H7 (cell line): ENCODE data around the gene NFIC. TPM values are rescaled to one million over a fixed set of nuclear protein-coding genes. Genes with fewer than 3 reads are reported as not detected.
A peak's percentile ranks its signal among the peaks of the same experiment; 100 is the strongest.
"Not testable (repeated sequence)": the region's sequence is repeated elsewhere in the genome, so short reads cannot be mapped to it uniquely, and the experiment has no call there.

Source experiments
- DNase-seq: peaks from one replicate; pipeline ENCODE4 v3.0.0; 2012
- H3K27me3 ChIP-seq: 2 replicates; pipeline ENCODE4 v1.6.0; 2011; ENCODE audit warnings: mild to moderate bottlenecking, low read length; ENCODE audit not compliant: control insufficient read depth, insufficient read depth
- H3K36me3 ChIP-seq: replicated peaks from 2 replicates; pipeline ENCODE4 v1.5.1; 2011; ENCODE audit warnings: low read length; ENCODE audit not compliant: control insufficient read depth, insufficient read depth
- H3K4me3 ChIP-seq: 2 replicates; pipeline ENCODE4 v1.5.1; 2011; ENCODE audit warnings: low read depth, mild to moderate bottlenecking, control low read depth, low read length, moderate library complexity; ENCODE audit not compliant: insufficient read depth
- total RNA-seq: library from RNA; depleted of rRNA; stranded (reverse); fragments of >200 nt; shearing (Covaris generic); gene quantifications from 2 replicates; pipeline ENCODE4 v1.2.3, GENCODE V29; 2014

The NFIC gene
- total RNA-seq, 1 experiment from 2014 or later = 1.7 TPM

DNA sequence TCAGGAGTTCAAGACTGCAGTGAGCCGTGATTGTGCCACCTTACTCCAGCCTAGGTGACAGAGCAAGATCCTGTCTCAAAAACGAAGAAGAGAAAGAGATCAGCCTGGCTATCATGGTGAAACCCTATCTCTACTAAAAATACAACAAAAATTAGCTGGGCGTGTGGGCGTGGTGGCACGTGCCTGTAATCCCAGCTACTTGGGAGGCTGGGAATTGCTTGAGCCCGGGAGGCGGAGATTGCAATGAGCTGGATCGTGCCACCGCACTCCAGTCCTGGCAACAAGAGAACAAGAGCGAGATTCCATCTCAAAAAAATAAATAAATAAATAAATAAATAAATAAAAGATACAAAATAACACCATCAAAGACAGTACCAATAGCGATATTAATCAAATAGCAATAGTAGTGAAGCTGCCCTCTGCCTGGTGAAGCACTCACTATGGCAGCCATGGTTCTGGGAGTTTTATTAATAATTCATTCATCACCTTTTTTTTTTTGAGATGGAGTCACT, 53.9 kb downstream of the NFIC start:
- no peak overlapping the region for H3K4me3 ChIP-seq
- no peak for DNase-seq
- H3K27me3 ChIP-seq = no peaks in the 10 kb centered on the region
- no peaks in the 10 kb centered on the region for H3K36me3 ChIP-seq

DNA sequence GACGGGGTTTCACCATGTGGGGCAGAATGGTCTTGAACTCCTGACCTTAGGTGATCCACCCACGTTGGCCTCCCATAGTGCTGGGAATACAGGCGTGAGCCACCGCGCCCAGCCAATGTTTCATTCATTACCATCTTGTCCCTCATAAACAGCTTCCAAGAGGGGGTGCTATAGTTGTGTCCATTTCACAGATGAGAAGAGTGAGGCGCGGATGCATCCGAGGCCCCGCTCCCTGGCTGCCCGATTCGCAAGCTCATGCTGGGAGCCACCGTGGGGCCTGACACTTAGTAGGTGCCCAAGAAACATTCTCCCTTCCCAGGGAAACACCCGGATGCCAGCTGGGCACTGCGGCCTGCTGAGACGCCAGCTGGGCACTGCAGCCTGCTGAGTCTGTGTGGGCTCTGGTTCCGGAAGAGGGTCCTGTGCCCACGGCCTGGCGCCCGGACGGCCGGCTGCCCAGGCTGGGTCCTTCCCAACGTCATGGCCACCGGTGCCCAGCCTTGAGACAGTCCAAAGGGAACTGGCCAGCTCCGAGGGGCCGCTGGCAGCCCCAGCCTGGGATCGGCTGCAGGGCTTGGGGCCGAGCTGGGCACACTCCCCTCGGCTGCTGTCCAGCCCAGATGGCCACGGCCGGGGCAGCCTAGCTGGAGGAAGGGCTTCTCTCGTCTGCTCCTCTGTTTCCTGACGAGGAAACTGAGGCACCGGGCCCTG, 54.7 kb downstream of the NFIC start:
- DNase-seq = no peak
- Histone ChIP-seq H3K36me3 (no peaks in the 10 kb centered on the region), H3K4me3 (no peak overlapping the region), H3K27me3 (no peaks in the 10 kb centered on the region)

DNA sequence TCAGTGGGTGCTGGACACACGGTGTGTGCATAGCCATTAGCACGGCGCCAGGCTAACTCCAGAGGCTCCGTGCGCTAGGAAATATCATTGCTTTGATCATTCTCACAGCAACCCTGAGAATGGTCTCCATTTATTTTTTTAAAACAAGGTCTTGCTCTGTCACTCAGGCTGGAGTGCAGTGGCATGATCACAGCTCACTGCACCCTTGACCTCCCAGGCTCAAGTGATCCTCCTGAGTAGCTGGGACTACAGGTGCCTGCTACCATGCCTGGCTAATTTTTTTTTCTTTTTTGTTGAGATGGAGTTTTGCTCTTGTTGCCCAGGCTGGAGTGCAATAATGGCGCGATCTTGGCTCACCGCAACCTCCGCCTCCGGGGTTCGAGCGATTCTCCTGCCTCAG, 55.3 kb downstream of the NFIC start:
- not testable (repeated sequence) for DNase-seq, H3K36me3 ChIP-seq, H3K27me3 ChIP-seq, H3K4me3 ChIP-seq

DNA sequence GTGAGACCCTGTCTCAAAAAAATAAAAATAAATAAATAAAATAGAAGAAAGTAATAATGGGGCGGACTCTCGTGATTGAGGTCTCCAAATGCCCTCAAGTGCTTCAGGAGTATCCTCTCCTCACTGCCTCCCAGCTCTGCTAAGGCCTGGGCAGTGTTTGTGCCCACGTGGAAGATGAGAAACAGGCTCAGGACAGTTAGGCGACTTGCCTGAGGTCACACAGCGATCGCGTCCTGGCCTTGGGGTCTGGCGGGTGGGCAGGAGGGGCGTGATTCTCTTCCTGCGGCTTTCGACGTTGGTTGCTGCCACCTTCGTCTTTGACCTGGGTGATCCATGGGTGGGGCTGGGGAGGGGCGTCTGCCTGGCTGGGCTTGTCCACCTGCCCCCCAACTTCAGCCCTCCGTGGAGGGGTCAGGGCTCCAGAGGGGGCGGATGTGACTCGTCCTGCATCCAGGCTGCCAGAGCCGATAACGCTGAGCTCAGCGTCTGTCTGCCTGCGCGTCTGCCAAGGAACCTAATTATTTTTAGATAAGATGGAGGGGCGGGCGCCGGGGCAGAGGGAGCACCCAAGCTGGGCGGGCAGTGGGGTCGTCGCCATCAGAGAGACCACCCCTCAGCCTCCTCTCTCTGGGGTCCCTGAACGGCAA, 56.9 kb downstream of the NFIC start:
- peak; percentile 56 for DNase-seq
- no peaks in the 10 kb centered on the region for H3K27me3 ChIP-seq
- no peaks in the 10 kb centered on the region for H3K36me3 ChIP-seq

GRCh38 chr19:3426433-3426832, 60.0 kb downstream of the NFIC start:
- no peak overlapping the region for H3K4me3 ChIP-seq
- no peaks in the 10 kb centered on the region for H3K27me3 ChIP-seq
- no peak for DNase-seq
- no peaks in the 10 kb centered on the region for H3K36me3 ChIP-seq

More for the DNA sequence above, 56.9 kb downstream of the NFIC start:
- H3K4me3 ChIP-seq = no peak overlapping the region

- H3K27me3 ChIP-seq, DNase-seq, H3K4me3 ChIP-seq, H3K36me3 ChIP-seq: not testable (repeated sequence)
These were observed 63.9 kb downstream of the NFIC start for GRCh38 chr19:3430366-3430680.

DNA sequence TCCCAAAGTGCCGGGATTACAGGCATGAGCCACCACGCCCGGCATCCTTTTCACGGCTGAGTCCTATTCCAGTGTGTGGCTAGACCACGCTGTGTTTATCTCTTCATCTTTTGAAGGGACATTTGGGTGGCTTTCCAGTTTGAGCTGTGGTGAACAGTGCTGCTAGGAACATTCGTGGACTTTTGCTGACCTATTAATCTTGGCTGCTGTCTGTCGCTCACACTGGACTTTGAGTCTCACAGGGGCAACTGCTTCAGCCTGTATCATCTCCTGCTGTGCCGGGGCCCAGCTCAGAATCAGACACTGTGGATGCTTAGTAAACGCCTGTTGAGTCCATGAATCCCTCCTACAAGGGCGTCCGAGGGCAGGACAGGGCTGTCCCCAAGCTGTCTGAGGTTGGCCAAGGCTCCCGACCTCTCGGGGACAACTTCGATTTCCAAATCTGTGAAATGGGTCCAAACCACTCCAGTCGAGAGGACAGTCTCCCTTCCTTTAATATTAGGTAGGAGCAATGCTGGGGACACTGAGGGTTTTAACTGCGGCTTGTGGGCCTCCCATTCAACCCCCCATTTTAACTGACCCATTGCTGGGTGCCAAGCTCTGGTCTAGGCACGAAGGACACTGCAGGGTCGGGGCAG, 65.5 kb downstream of the NFIC start:
- Histone ChIP-seq H3K4me3 (no peak overlapping the region), H3K27me3 (no peaks in the 10 kb centered on the region), H3K36me3 (no peaks in the 10 kb centered on the region)
- no peak for DNase-seq

GRCh38 chr19:3433313-3433712, 66.9 kb downstream of the NFIC start:
- H3K4me3 ChIP-seq = no peak overlapping the region
- DNase-seq = no peak
- no peaks in the 10 kb centered on the region for H3K36me3 ChIP-seq
- H3K27me3 ChIP-seq = no peaks in the 10 kb centered on the region

- DNase-seq = no peak
- Histone ChIP-seq H3K4me3 (no peak overlapping the region), H3K36me3 (no peaks in the 10 kb centered on the region), H3K27me3 (no peaks in the 10 kb centered on the region)
These were observed 67.6 kb downstream of the NFIC start for GRCh38 chr19:3433805-3434540.

GRCh38 chr19:3434630-3435553, 68.5 kb downstream of the NFIC start:
- DNase-seq = peak; percentile 99
- Histone ChIP-seq H3K36me3 (no peaks in the 10 kb centered on the region), H3K27me3 (no peaks in the 10 kb centered on the region), H3K4me3 (peak overlapping the region; percentile 68)

GRCh38 chr19:3440082-3440481, 73.7 kb downstream of the NFIC start:
- H3K36me3 ChIP-seq = no peaks in the 10 kb centered on the region
- DNase-seq = peak; percentile 93
- no peaks in the 10 kb centered on the region for H3K27me3 ChIP-seq
- no peak overlapping the region for H3K4me3 ChIP-seq

GRCh38 chr19:3441089-3441985, 75.0 kb downstream of the NFIC start:
- H3K4me3 ChIP-seq = no peak overlapping the region
- no peaks in the 10 kb centered on the region for H3K36me3 ChIP-seq
- H3K27me3 ChIP-seq = no peaks in the 10 kb centered on the region
- peak; percentile 16 for DNase-seq

GRCh38 chr19:3441986-3442329, 75.6 kb downstream of the NFIC start:
- Histone ChIP-seq H3K4me3 (no peak overlapping the region), H3K27me3 (no peaks in the 10 kb centered on the region), H3K36me3 (no peaks in the 10 kb centered on the region)
- no peak for DNase-seq
